Measurements from ENCODE around the gene NRAS. TPM values are rescaled to one million over a fixed set of nuclear protein-coding genes. Genes with fewer than 3 reads are reported as not detected.

NRAS gene
- total RNA-seq, 1 experiment from 2014 or later, result 53.5 TPM

GRCh38 chr1:114670083-114671010, 46.2 kb downstream of the NRAS start:
- Mint-ChIP-seq H3K9me3 (no peaks in the 10 kb centered on the region), H3K4me1 (peaks cover 7% of the 10 kb centered on the region; the same call in 1 of the 2 replicates), H3K27ac (peak overlapping the region; percentile 69; the same call in 1 of the 2 replicates), H3K27me3 (ENCODE audit: low read depth) (peaks cover 55% of the 10 kb centered on the region), H3K36me3 (no peaks in the 10 kb centered on the region), H3K4me3 (peak overlapping the region; percentile 83)
- DNase-seq (ENCODE audit: low spot score) (peak; percentile 96), ATAC-seq (peak; percentile 97)
- TF ChIP-seq NR3C1 (CRISPR knock-in tag; conservative IDR thresholded peaks at IDR 0.05; ENCODE audit: low read depth) (no peak), FOXP1 (CRISPR knock-in tag; IDR thresholded peaks at IDR 0.05; ENCODE audit: borderline replicate concordance) (peak; percentile 24; the same call in 1 of the 2 replicates), FOXK1 (CRISPR knock-in tag; IDR thresholded peaks at IDR 0.05) (0 out of 2 replicates have a peak, but pooled peaks have one; percentile 2), ESRRA (CRISPR knock-in tag; IDR thresholded peaks at IDR 0.05; ENCODE audit: borderline replicate concordance) (no peak), FOXP4 (CRISPR knock-in tag; IDR thresholded peaks at IDR 0.05) (no peak), SP1 (CRISPR knock-in tag; conservative IDR thresholded peaks at IDR 0.05) (peak; percentile 45; the same call in 1 of the 2 replicates), ZNF138 (CRISPR knock-in tag; conservative IDR thresholded peaks at IDR 0.05) (no peak), NFYB (CRISPR knock-in tag; conservative IDR thresholded peaks at IDR 0.05; ENCODE audit: low read depth) (peak; percentile 49), SMAD4 (CRISPR knock-in tag; IDR thresholded peaks at IDR 0.05) (no peak), ZNF416 (CRISPR knock-in tag; IDR thresholded peaks at IDR 0.05) (no peak), PRRX2 (CRISPR knock-in tag; IDR thresholded peaks at IDR 0.05) (no peak), ZBTB21 (CRISPR knock-in tag; IDR thresholded peaks at IDR 0.05; ENCODE audit: borderline replicate concordance) (peak; percentile 44; the same call in 1 of the 2 replicates)
- TF ChIP-seq, protein P1, sequence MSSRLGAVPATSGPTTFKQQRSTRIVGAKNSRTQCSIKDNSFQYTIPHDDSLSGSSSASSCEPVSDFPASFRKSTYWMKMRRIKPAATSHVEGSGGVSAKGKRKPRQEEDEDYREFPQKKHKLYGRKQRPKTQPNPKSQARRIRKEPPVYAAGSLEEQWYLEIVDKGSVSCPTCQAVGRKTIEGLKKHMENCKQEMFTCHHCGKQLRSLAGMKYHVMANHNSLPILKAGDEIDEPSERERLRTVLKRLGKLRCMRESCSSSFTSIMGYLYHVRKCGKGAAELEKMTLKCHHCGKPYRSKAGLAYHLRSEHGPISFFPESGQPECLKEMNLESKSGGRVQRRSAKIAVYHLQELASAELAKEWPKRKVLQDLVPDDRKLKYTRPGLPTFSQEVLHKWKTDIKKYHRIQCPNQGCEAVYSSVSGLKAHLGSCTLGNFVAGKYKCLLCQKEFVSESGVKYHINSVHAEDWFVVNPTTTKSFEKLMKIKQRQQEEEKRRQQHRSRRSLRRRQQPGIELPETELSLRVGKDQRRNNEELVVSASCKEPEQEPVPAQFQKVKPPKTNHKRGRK (CRISPR knock-in tag; IDR thresholded peaks at IDR 0.05; ENCODE audit: borderline replicate concordance), result no peak
- ChIA-PET POLR2A (interaction anchor here (0.6 to 1.6 kb wide), 2 partner anchors 46 to 828 kb away, joined by 4 to 7 read pairs; partner anchors contain the start of gene NRAS), CTCF (interaction anchor here (0.5 to 1.2 kb wide), 7 partner anchors 9 to 667 kb away, joined by 3 to 4 read pairs (median 3); partner anchors contain the start of genes AMPD1 and BCAS2)

GRCh38 chr1:114669562-114670082, 46.9 kb downstream of the NRAS start, which contains the start of gene DENND2C:
Gene DENND2C (minus strand): TSS chr1:114670049. CDS start chr1:114625984, 44,065 bp downstream.
- Mint-ChIP-seq H3K27ac (peak within 1 kb of the TSS; percentile 69; the same call in 1 of the 2 replicates), H3K4me1 (peaks cover 7% of the 10 kb centered on the region; the same call in 1 of the 2 replicates), H3K9me3 (no peaks in the 10 kb centered on the region), H3K36me3 (no peaks in the 10 kb centered on the region), H3K4me3 (peak within 1 kb of the TSS; percentile 83), H3K27me3 (ENCODE audit: low read depth) (peaks cover 51% of the 10 kb centered on the region)
- ATAC-seq (peak; percentile 77), DNase-seq (ENCODE audit: low spot score) (peak; percentile 78)
- CTCF ChIA-PET, result interaction anchor here (0.5 to 1.6 kb wide), 10 partner anchors 8 to 1863 kb away, joined by 3 to 4 read pairs (median 3); partner anchors contain the start of genes AMPD1 and BCAS2
- POLR2A ChIA-PET, result interaction anchor here (0.6 to 1.6 kb wide), 3 partner anchors 11 to 827 kb away, joined by 3 to 7 read pairs (median 4); partner anchors contain the start of gene NRAS
- TF ChIP-seq SMAD4 (CRISPR knock-in tag; IDR thresholded peaks at IDR 0.05) (no peak), ZNF219 (CRISPR knock-in tag; IDR thresholded peaks at IDR 0.05; ENCODE audit: borderline replicate concordance) (no peak), FOXP1 (CRISPR knock-in tag; IDR thresholded peaks at IDR 0.05; ENCODE audit: borderline replicate concordance) (peak; percentile 54; the same call in 1 of the 2 replicates), ZNF423 (CRISPR knock-in tag; IDR thresholded peaks at IDR 0.05) (no peak), ZNF416 (CRISPR knock-in tag; IDR thresholded peaks at IDR 0.05) (no peak), MXD4 (CRISPR knock-in tag; IDR thresholded peaks at IDR 0.05; ENCODE audit: borderline replicate concordance) (no peak), SP1 (CRISPR knock-in tag; conservative IDR thresholded peaks at IDR 0.05) (0 out of 2 replicates have a peak, but pooled peaks have one; percentile 75), OVOL2 (CRISPR knock-in tag; IDR thresholded peaks at IDR 0.05; ENCODE audit: borderline replicate concordance) (no peak), IRF2 (CRISPR knock-in tag; IDR thresholded peaks at IDR 0.05; ENCODE audit: borderline replicate concordance, low read depth) (no peak), JAZF1 (CRISPR knock-in tag; IDR thresholded peaks at IDR 0.05) (no peak), NFE2L1 (CRISPR knock-in tag; IDR thresholded peaks at IDR 0.05) (no peak), FOXK1 (CRISPR knock-in tag; IDR thresholded peaks at IDR 0.05) (no peak; the same call in 1 of the 2 replicates)
- TF ChIP-seq, protein P2, sequence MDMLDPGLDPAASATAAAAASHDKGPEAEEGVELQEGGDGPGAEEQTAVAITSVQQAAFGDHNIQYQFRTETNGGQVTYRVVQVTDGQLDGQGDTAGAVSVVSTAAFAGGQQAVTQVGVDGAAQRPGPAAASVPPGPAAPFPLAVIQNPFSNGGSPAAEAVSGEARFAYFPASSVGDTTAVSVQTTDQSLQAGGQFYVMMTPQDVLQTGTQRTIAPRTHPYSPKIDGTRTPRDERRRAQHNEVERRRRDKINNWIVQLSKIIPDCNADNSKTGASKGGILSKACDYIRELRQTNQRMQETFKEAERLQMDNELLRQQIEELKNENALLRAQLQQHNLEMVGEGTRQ (CRISPR knock-in tag; IDR thresholded peaks at IDR 0.05), result no peak
- TF ChIP-seq, protein P3, sequence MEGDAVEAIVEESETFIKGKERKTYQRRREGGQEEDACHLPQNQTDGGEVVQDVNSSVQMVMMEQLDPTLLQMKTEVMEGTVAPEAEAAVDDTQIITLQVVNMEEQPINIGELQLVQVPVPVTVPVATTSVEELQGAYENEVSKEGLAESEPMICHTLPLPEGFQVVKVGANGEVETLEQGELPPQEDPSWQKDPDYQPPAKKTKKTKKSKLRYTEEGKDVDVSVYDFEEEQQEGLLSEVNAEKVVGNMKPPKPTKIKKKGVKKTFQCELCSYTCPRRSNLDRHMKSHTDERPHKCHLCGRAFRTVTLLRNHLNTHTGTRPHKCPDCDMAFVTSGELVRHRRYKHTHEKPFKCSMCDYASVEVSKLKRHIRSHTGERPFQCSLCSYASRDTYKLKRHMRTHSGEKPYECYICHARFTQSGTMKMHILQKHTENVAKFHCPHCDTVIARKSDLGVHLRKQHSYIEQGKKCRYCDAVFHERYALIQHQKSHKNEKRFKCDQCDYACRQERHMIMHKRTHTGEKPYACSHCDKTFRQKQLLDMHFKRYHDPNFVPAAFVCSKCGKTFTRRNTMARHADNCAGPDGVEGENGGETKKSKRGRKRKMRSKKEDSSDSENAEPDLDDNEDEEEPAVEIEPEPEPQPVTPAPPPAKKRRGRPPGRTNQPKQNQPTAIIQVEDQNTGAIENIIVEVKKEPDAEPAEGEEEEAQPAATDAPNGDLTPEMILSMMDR (IDR thresholded peaks at IDR 0.05), result no peak
- TF ChIP-seq, protein P4, sequence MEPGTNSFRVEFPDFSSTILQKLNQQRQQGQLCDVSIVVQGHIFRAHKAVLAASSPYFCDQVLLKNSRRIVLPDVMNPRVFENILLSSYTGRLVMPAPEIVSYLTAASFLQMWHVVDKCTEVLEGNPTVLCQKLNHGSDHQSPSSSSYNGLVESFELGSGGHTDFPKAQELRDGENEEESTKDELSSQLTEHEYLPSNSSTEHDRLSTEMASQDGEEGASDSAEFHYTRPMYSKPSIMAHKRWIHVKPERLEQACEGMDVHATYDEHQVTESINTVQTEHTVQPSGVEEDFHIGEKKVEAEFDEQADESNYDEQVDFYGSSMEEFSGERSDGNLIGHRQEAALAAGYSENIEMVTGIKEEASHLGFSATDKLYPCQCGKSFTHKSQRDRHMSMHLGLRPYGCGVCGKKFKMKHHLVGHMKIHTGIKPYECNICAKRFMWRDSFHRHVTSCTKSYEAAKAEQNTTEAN (CRISPR knock-in tag; IDR thresholded peaks at IDR 0.05), result no peak
